Measurements from ENCODE around the gene HEATR9. TPM values are rescaled to one million over a fixed set of nuclear protein-coding genes. Genes with fewer than 3 reads are reported as not detected.

HEATR9 gene
- total RNA-seq, 4 donors from 2014 or later: not detected

DNA sequence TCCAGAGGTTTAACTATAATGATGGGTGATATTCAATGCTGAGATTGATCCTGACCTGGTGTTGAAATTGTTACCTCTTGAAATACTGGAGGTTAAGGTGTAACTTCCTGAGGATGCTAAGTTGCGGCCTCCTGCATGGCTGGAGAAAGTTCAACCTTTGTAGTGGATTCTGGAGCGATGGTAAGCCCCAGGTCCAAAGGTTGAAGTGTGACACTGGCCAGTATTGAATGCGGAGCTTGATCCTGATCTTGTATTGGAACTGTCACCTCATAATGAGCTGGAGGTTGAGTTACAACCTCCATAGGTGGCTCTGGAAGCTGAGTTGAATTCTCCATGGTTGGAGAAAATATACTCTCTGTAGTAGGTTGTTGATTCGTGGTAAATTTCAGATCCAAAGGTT is 44.9 kb upstream of the HEATR9 start:
- Histone ChIP-seq H3K36me3 (no peaks in the 10 kb centered on the region), H3K9me3 (no peaks in the 10 kb centered on the region), H3K4me3 (no peak overlapping the region), H3K4me1 (no peaks in the 10 kb centered on the region), H3K27ac (no peak overlapping the region), H3K27me3 (no peaks in the 10 kb centered on the region)
- in situ Hi-C loops (cut with MboI; ENCODE audit: low sequenced_read_pairs in 4 of 4): no loop called here
- intact Hi-C loops (cut with DNase I; ENCODE audit: low total_unique reads): no loop called here
- no peak for ATAC-seq
- TF ChIP-seq POLR2A (IDR thresholded peaks at IDR 0.05) (no peak), CTCF (IDR thresholded peaks at IDR 0.05 in 4 of 5, conservative IDR thresholded peaks at IDR 0.05 in 1 of 5) (no peak)
- no peak for DNase-seq

DNA sequence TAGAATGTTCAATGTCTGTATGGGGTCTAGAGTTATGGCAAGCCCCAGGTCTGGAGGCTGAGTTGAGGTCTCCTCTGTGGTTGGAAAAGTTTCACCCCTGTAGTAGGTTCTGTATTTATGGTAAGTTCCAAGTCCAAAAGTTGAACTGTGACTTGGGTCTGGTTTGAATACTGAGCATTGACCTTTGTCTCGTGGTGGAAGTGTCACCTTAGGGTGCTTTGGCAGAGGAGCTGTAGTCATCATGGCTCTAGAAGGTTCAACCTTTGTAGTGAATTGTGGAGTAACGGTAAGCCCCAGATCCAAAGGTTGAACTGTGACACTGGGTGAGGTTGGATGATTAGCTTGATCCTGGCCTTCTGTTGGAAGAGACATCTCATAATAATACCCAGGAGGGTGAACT is 44.3 kb upstream of the HEATR9 start:
- intact Hi-C loops (cut with DNase I; ENCODE audit: low total_unique reads): no loop called here
- no peak for ATAC-seq

GRCh38 chr17:35912339-35912912 is 43.7 kb upstream of the HEATR9 start:
- ATAC-seq: no peak
- no peaks in the 10 kb centered on the region for H3K27me3 ChIP-seq
- in situ Hi-C loops (cut with MboI; ENCODE audit: low sequenced_read_pairs in 4 of 4): no loop called here

More for the DNA sequence above, 44.3 kb upstream of the HEATR9 start:
- no peak overlapping the region for H3K4me3 ChIP-seq
- no peak for TF ChIP-seq POLR2A (IDR thresholded peaks at IDR 0.05)
- TF ChIP-seq CTCF (IDR thresholded peaks at IDR 0.05 in 4 of 5, conservative IDR thresholded peaks at IDR 0.05 in 1 of 5): no peak
- H3K36me3 ChIP-seq: no peaks in the 10 kb centered on the region
- no peak for DNase-seq
- H3K4me1 ChIP-seq: no peaks in the 10 kb centered on the region
- in situ Hi-C loops (cut with MboI; ENCODE audit: low sequenced_read_pairs in 4 of 4): no loop called here
- H3K27me3 ChIP-seq: no peaks in the 10 kb centered on the region
- H3K27ac ChIP-seq: no peak overlapping the region
- H3K9me3 ChIP-seq: no peaks in the 10 kb centered on the region

DNA sequence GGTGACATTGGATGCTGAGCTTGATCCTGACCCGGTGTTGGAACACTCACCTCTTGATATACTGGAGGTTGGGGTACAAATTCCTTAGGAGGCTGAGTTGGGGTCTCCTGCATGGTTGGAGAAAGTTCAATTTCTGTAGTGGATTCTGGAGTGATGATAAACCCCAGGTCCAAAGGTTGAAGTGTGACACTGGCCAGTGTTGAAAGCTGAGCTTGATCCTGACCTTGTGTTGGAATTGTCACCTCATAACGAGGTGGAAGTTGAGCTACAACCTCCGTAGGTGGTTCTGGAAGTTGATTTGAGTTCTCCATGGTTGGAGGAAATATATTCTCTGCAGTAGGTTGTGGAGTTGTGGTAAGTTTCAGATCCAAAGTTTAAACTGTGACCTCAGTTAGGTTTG is 40.7 kb upstream of the HEATR9 start:
- no peak overlapping the region for H3K4me3 ChIP-seq
- DNase-seq (no peak), ATAC-seq (no peak)
- in situ Hi-C loops (cut with MboI; ENCODE audit: low sequenced_read_pairs in 4 of 4) (no loop called here), intact Hi-C loops (cut with DNase I; ENCODE audit: low total_unique reads) (no loop called here)
- H3K9me3 ChIP-seq: no peaks in the 10 kb centered on the region
- TF ChIP-seq POLR2A (IDR thresholded peaks at IDR 0.05): no peak
- TF ChIP-seq CTCF (IDR thresholded peaks at IDR 0.05 in 4 of 5, conservative IDR thresholded peaks at IDR 0.05 in 1 of 5): no peak
- H3K4me1 ChIP-seq: no peaks in the 10 kb centered on the region
- H3K36me3 ChIP-seq: no peaks in the 10 kb centered on the region
- no peak overlapping the region for H3K27ac ChIP-seq
- H3K27me3 ChIP-seq: no peaks in the 10 kb centered on the region

More at GRCh38 chr17:35912339-35912912, 43.7 kb upstream of the HEATR9 start:
- TF ChIP-seq POLR2A (IDR thresholded peaks at IDR 0.05): no peak
- Histone ChIP-seq H3K9me3 (no peaks in the 10 kb centered on the region), H3K36me3 (no peaks in the 10 kb centered on the region), H3K4me1 (no peaks in the 10 kb centered on the region), H3K4me3 (no peak overlapping the region), H3K27ac (no peak overlapping the region)
- no peak for DNase-seq
- intact Hi-C loops (cut with DNase I; ENCODE audit: low total_unique reads): no loop called here

DNA sequence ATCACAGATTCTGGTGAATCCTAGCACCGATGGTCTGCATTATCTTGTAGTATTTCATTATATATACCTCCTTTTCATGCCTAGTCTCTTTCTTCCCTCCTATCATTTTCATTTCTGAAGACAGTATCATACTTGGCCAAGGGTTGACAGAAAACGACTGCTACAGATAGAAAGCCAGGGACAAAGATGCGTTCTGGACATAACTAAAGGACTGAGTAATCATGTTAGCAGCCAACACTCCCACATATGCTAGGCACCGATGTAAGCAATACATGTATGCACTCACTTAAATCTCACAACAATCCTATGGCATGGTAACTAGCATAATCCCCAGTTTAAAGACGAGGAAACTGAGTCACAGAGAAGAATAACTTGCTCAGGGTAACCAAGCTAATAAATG is 39.0 kb upstream of the HEATR9 start:
- no peak for DNase-seq
- H3K27ac ChIP-seq: no peak overlapping the region
- no peaks in the 10 kb centered on the region for H3K9me3 ChIP-seq
- TF ChIP-seq POLR2A (IDR thresholded peaks at IDR 0.05) (no peak), CTCF (IDR thresholded peaks at IDR 0.05 in 4 of 5, conservative IDR thresholded peaks at IDR 0.05 in 1 of 5) (no peak)
- H3K27me3 ChIP-seq: peaks cover 0 to 3% (median 0%) of the 10 kb centered on the region in 3 donors
- no peaks in the 10 kb centered on the region for H3K4me1 ChIP-seq
- in situ Hi-C loops (cut with MboI; ENCODE audit: low sequenced_read_pairs in 4 of 4) (no loop called here), intact Hi-C loops (cut with DNase I; ENCODE audit: low total_unique reads) (no loop called here)
- H3K36me3 ChIP-seq: no peaks in the 10 kb centered on the region
- ATAC-seq: no peak
- H3K4me3 ChIP-seq: no peak overlapping the region

All from gastrocnemius medialis (tissue), 4 donors.